ENCODE data around the gene NCAM2.
A peak's percentile ranks its signal among the peaks of the same experiment; 100 is the strongest.
"Not testable (repeated sequence)": the region's sequence is repeated elsewhere in the genome, so short reads cannot be mapped to it uniquely, and the experiment has no call there.

Gene NCAM2

DNA sequence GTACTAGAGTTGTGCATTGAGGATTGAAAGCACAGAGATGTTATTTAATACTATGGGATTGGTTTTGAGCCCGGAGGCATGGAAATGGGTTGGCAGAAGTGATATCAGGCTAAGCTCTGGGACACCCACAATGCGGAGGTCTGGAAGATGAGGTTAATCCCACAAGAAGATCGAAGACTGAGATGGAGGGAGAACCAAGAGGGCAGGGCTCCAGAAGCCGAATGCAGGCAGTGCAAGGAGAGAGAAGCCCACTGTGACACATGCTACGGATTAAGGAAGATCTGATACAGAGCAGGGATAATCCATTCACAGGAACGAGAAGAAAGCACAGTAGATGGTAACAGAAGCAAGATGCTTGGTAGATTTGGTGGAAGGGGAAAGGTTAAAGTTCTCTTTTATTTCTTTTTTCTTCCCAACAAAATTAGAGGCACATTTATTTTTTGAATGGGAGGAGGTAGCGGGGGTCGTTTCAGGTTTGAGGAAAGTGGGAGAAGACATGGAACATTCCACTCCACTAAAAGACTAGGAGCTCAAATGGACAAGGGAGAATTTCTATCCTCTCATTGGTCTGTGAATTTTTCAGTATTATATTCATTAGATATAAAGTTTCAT, 113.2 kb downstream of the NCAM2 start:
- no peak for DNase-seq

DNA sequence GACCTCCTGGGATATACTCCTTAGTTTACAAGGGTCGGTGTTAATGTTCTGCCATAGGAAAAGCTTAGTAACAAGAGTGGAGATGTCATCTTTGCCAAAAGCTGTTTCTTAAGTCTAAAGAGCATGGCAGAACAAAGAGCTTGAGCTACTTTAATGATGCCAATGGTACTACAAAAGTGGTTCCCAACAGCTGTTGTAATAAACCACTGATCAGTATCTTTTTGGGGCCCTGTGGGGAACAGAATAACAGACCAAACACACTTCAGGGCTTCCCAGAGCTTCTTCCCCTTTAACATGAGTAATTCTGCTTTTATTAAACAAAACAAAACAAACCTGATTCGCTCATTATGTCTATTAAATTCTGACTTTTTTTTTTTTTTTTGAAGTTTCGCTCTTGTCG, 116.3 kb downstream of the NCAM2 start:
- no peak for DNase-seq

DNA sequence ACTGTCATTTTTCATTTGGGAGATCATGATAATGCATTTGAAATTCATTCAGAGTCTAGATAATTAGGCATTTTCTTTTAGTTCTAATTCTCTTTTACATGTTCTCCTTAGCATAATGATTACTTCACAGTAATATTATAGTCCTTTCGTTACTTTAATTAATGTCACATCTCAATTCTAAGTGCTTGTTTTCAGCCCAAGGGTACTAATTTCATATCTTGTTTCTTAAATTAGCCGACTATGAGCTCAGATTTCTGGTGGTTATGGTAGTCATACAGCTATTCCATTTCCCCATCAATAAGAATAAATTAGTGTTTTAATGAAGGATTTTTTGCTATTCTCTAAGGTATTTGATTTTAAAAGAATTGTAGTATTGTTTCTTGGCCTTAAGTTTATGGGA, 120.9 kb downstream of the NCAM2 start:
- DNase-seq = no peak

DNA sequence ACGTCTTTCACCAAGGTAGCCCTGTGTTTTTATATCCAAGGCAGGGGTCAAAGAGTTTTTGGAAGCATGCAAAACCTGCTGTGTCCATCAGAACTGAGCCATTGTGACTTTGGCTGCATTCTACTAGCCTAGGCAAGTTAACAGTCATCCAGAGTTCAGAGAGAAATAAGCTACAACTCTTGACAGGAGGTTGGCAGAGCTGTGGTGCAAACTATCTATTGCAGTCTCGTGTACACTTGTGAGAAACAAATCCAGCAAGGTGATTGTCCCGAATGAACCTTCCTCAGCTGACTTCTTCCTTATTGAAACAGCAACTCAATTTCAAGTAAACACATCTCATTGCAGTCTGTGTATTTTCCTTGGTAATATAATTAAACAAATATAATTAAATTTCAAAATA, 124.5 kb downstream of the NCAM2 start:
- no peak for DNase-seq

DNA sequence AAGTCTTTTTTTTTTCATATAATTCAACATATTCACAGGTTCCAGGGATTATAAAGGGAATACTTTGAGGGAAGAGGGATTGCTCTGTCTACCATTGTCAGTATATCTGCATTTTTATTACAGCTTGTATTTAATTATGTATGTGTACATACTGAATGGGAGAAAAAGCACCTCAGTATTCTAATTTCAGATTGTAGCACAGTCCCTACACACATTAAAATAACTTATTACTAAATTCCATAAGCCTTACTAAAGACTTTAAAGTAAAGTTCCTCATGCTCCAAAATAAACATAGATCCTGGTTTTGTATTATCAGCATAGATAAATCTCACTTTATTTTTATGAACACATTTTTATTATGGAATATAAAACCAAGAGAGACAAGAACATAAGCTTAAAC, 134.2 kb downstream of the NCAM2 start:
- DNase-seq = no peak

DNA sequence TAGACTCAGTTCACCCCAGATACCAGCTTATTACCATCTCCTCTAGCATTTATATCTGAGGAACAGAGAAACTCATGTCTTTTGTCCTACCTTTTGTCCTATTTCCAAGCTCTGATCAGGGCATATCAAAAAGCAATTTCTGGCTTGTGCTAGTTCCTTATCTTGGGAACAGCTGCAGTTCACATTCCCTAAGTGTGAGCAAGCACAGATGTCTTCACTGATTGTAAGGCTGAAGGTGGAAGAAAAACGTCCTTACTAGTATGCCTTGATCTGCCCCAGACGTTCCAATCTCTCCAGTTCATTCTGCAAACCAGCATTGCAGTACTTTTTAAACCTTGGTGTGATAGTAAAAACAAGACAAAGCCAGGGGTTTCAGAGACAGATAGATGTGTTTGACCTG, 139.8 kb downstream of the NCAM2 start:
- no peak for DNase-seq

DNA sequence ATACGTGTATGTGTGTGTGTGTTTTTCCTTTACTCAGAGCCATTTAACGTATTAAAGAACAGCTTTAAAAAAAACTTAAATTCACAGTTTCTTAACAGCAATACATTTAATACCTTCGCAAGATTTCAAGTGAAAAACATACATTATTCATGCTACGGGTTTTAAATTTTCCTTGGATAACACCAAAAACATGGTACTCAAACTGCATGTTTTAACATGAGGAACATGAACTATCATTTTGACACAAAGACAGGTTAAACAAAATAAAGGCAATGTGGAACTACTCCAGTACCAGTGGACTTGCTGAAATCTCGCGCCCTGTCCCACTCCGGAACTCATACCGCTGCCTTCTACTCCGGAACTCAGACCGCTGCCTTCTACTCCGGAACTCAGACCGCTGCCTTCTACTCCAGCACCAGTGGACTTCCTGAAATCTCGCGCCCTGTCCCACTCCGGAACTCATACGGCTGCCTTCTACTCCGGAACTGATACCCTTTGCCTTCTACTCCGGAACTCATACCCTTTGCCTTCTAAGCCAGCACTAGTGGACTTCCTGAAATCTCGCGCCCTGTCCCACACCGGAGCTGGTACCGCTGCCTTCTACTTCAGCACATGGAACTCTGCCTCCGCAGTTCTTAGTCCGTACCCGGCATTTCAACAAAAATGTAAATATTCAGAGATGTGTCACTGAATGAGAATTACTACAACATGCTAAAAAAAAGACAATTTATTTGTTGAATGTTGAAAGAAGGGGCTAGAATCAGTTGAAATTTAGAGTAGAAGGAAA, 148.6 kb downstream of the NCAM2 start:
- DNase-seq = no peak

DNA sequence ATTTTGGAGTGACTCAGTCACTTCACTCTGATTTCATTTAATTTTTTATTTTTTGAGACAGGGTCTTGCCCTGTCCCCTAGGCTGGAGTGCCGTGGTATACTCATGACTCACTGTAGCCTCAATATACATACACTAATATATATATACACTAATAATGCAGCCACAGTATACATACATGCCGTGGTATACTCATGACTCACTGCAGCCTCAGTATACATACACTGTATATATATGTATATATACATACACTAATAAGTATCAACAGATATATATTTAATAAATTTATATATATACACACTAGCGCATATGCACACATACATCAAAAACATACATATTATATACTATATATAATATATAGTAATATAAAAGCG, 149.2 kb downstream of the NCAM2 start:
- DNase-seq = no peak

DNA sequence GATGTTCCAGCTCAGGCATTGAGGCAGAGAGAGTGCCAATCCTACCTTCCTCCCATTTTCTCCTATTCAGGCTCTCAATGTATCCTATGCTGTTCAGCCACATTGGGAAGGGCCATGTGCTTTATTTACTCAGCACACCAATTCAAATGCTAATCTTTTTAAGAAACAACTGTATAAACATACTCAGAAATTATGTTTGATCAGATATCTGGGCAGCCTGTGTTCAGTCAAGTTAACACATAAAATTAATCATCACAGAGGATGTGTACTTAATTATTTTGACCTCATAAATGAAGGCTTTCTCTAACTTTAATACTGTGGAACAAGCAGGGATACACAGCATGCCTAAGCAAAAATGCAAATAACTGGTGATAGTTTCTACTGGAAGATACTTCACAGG, 149.8 kb downstream of the NCAM2 start:
- no peak for DNase-seq

DNA sequence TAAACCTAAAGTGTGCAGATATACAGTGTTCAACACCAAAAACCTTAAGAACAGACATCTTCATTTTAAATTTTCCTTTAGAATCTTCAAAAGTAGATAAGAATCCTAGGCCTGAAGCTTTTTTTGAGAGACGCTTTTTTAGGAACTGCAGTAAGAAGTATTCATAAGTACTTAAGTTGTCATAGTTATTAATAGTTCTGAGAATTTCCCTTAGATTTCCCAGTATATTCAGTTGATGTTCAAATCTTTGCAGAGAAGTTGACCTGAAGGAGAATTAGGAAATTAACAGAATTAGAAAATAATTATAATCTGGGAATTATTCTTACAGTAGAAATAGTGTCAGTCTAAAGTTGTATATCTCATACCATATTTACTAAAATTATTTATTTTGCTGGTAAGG, 150.3 kb downstream of the NCAM2 start:
- no peak for DNase-seq

DNA sequence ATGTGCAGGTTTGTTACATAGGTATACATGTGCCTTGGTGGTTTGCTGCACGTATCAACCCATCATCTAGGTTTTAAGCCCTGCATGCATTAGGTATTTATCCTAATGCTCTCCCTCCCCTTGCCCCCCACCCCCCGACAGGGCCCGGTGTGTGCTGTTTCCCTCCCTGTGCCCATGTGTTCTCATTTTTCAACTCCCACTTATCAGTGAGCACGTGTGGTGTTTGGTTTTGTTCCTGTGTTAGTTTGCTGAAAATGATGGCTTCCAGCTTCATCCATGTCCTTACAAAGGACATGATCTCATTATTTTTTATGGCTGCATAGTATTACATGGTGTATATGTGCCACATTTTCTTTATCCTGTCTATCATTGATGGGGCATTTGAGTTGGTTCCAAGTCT, 151.2 kb downstream of the NCAM2 start:
- not testable (repeated sequence) for DNase-seq

DNA sequence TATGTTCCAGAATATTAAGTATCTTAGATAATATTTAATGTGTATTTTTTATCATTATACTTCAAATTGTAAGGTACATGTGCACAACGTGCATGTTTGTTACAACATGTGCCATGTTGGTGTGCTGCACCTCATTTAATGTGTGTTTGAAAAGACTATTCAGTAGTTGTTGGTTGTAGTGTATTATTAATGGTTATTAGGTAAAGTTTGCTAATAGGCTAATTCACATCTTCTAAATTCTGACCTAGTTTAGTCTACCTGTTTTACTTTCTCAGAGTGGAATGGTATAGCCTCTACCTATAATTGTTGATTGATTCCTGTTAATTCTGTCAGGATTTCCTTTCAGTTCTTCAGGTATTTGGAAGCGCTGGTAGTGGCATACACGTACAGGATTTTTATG, 153.0 kb downstream of the NCAM2 start:
- no peak for DNase-seq

DNA sequence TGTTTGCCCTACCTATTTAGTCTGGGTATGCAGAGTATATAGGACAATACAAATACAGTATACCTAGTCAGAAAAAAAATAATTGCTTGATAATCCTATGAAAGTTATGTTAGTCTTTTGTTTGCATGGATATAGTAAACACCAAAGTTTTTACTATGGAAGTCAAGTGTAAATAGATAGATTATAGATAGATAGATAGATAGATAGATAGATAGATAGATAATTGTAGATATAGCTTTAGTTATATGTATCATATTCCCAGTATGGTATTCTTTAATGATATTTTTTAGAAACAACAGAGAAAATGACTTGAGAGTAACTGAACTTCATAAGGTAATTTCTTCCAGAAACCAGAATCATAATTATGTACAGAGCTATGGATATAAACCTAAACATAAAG, 158.2 kb downstream of the NCAM2 start:
- no peak for DNase-seq

DNA sequence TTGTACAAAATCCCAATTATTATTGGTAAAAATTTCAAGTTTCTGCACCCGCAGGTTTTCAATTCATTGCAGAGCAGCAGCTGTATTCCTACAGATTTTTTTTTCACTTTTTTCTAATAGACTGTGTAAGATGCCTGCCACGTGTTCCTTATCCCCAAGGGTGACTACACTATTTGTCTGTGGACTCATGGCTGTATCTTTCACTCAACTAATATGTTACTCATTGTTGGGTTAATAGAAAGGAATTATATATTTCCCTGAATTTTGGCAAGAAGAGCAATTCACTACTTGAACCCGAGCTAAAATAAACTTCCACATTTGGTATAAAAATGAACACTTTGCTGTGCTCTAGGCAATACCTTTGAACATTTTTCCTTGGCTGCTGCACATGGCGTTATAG, 158.7 kb downstream of the NCAM2 start:
- no peak for DNase-seq

DNA sequence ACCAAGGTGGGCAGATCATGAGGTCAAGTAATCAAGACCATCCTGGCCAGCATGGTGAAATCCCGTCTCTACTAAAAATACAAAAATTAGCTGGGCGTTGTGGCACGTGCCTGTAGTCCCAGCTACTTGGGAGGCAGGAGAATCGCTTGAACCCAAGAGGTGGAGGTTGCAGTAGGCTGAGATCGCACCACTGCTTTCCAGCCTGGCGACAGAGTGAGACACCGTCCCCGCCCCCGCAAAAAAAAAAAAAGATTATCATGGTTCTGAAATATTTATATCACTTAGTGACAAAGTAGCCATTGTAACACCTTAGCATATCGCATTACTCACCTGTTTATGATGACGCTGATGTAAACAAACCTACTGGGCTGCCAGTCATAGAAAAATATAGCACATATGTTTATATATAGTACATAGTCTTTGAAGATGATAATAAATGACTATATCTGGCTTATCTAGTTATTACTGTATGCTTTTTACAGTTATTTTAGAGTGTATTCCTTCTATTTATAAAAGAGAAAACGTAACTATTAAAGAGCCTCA, 160.2 kb downstream of the NCAM2 start:
- DNase-seq = no peak

DNA sequence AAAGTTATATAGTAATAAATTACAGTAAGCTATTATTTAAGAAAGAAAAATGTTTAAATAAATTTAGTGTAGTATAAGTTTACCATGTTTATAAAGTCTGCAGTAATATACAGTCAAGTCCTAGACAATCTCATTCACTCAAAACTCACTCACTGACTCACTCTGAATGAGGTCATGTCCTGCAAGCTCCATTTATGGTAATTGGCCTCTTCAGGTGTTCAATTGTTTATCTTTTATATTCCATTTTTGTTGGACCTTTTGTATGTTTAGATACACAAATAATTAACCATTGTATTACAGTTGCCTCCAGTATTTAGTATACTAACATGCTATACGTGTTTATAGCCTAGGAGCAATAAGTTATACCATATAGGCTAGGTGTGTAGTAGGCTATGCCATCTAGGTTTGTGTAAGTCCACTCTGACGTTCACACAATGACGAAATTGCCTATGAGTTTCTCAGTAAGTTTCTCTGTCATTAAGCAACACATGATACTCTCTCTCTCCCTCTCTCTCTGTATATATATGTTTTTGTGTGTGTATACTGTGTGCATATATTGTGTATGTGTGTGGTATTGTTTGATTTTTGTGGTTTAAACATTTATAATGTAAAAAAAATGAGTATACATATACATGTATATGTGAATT, 161.2 kb downstream of the NCAM2 start:
- DNase-seq = no peak

DNA sequence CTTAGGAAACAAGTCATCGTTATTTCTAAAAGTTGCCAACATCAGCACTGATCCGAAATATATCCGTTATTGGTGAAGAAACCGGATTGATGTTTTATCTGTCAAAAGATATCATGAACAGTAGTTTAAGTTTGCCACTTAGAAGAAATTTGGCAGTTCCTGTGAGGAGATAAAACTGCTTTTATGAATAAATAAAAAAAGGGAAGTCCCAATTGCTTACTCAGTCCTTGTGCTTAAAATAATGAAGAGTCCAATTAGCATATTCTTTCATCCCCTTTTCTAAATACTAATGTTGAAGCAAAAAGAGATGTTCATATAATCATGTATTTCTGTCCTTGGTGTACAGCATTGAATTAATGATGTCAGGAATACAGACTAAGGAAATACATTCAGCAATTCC, 164.6 kb downstream of the NCAM2 start:
- DNase-seq = no peak

DNA sequence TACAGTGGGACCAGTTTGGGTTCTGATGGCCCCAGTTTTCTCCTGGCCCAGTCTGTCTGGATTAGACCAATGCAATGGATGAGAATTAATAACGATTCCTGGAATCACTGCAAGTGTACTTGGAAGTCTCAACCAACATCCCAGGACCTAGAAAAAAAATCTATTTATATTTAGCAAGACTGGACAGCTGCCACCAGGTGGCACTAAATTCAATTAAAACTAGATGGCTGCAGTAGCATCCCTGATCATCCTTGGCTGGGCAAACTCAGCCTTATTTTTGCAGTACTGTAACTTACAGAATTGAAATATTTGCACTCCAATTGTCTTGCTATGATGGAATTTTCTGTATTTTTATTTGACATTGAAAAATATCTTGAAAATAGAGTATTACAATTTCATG, 165.7 kb downstream of the NCAM2 start:
- peak; percentile 20 for DNase-seq

DNA sequence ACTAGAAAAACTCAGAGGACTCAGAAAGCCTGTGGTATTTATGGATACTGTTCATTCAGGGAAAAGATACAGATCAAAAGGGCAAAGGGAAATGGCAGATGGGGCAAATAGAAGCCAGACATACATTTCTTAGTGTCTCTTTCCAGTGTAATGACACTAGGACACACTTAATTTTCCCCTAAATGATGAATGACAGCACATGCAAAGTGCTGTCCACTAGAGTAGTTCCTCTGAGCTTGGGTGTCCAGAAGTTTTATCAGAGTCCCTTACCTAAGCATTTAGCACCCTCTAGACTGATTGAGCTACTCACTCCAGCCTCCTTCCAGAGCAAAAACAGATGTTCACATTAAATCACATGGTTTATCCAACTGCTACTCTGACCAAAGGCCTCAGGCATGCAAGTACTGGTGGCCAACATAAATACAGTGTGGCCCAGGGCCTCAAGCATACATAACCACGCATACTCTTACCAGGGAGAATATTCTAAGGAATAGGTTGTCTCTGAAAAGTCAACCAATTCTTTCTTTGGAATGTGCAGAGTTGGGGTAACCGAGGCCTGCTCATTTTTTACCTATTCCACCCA, 166.9 kb downstream of the NCAM2 start:
- no peak for DNase-seq

DNA sequence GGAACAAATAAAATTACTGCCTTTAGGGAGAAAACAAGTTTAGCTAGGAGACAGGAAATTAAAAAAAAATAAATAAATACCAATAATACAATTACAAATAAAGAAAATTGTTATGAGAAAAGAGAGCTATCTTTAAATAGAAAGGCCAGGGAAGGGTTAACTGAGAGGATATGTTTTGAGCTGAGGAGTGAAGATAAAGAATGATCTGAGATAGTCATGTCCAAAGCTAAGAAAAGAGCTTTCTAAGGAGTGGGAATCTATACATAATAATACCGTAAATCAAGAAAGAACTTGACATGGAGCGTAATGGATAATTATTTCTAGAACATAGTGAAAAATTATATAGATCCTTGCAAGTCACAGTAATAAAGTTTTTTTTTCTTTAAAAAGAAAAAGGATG, 176.5 kb downstream of the NCAM2 start:
- no peak for DNase-seq

DNA sequence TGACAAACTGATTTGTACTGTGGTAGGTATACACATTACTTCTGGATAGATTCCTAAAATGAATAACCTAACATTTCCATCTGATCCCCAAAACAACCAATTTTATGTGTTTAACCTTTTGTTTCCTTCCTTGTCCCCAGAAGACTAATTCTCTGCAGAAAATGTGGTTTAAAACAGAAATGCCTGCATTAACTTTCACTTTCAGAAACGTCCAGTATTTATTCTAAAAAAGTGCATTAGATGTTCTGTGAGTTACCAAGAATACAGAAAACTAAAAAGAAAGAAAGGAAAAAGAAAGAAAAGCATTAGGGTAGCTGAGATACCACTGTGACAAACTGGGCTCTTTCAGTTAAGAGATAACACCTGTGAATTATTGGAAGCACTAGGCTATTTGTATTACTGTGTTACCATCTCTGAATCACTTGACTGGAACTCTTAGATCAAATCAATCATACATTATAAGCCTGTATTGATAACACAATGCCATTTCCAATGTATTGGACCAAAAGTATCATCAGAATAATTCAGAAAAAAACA, 177.7 kb downstream of the NCAM2 start:
- DNase-seq = no peak

DNA sequence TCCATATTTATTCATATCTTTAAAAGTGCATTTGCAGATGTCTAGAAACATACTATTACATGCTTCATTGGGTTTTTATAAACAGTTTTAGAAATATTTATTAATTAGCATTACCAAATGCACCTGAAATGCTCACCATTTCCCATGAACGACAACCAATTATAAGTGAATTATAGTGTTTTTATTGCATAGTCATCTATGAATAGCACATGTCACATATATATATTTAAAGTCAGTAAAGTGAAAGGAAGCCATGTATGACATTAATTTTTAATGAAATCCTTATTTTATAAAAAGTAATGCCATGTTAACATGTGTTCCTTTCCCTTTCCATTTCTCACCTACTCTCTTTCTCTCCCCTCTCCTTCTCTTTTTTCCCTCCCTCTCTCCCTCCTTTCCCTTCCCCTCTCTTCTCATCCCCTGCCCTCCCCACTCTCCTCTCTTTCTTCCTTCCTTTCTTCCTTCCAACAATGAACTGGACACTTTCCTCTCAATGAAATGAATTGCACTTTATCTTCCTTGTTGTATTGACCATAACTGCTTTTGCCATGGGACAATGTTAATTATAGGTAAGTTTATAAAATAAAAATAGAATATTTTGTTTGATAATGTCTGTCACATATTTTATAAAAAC, 179.3 kb downstream of the NCAM2 start:
- DNase-seq = no peak

Measured in GF-D8 (cell line).